HepG2 (cell line): Measurements from ENCODE around the gene CSTF2. TPM values are rescaled to one million over a fixed set of nuclear protein-coding genes. Genes with fewer than 3 reads are reported as not detected.
A peak's percentile ranks its signal among the peaks of the same experiment; 100 is the strongest.

Experiments used
- GMEB2 ChIP-seq: IDR thresholded peaks from 2 replicates; pipeline ENCODE4 v1.6.1; 2016; ENCODE audit warnings: missing biosample characterization, missing genetic modification reagents, low read depth
- HOXA9 ChIP-seq: sonication (generic); formaldehyde crosslinking; IDR thresholded peaks from 2 replicates; pipeline ENCODE4 v1.8.1; 2022; ENCODE audit warnings: missing genetic modification reagents, mild to moderate bottlenecking, moderate library complexity, borderline replicate concordance
- KDM5A ChIP-seq: fragments of 200-600 bp; sonication (generic); IDR thresholded peaks from 2 replicates; pipeline ENCODE4 v1.7.0; 2018; ENCODE audit warnings: antibody characterized with exemption, mild to moderate bottlenecking, low read length, borderline replicate concordance
- MBNL3 ChIP-seq: fragments of 250-450 bp; sonication (Bioruptor Pico); conservative IDR thresholded peaks from 2 replicates; pipeline ENCODE4 v1.8.0; 2022; ENCODE audit warnings: mild to moderate bottlenecking, inconsistent platforms
- MED1 ChIP-seq: sonication (generic); formaldehyde crosslinking; IDR thresholded peaks from 2 replicates; pipeline ENCODE4 v1.4.0; 2020; ENCODE audit warnings: missing genetic modification reagents
- MEIS1 ChIP-seq: sonication (generic); formaldehyde crosslinking; IDR thresholded peaks from 2 replicates; pipeline ENCODE4 v1.9.0; 2021; ENCODE audit warnings: mild to moderate bottlenecking, missing genetic modification reagents, moderate library complexity, borderline replicate concordance
- MIER2 ChIP-seq: IDR thresholded peaks from 2 replicates; pipeline ENCODE4 v1.6.1; 2016; ENCODE audit warnings: missing biosample characterization, missing genetic modification reagents
- MYNN ChIP-seq: sonication (generic); formaldehyde crosslinking; IDR thresholded peaks from 2 replicates; pipeline ENCODE4 v1.4.0; 2020; ENCODE audit warnings: mild to moderate bottlenecking, low read depth, missing genetic modification reagents
- NCOA1 ChIP-seq: sonication (generic); formaldehyde crosslinking; IDR thresholded peaks from 2 replicates; pipeline ENCODE4 v1.9.0; 2021; ENCODE audit warnings: missing genetic modification reagents
- PATZ1 ChIP-seq: sonication (generic); formaldehyde crosslinking; IDR thresholded peaks from 2 replicates; pipeline ENCODE4 v1.4.0; 2020; ENCODE audit warnings: missing genetic modification reagents
- PCBP1 ChIP-seq: fragments of 200-400 bp; formaldehyde crosslinking; IDR thresholded peaks from 2 replicates; pipeline ENCODE4 v1.6.1; 2017; ENCODE audit warnings: mild to moderate bottlenecking, low read depth, low read length, borderline replicate concordance
- PHF20 ChIP-seq: sonication (generic); formaldehyde crosslinking; IDR thresholded peaks from 2 replicates; pipeline ENCODE4 v1.5.0; 2020; ENCODE audit warnings: mild to moderate bottlenecking, missing genetic modification reagents
- PTBP1 ChIP-seq: fragments of 200-400 bp; formaldehyde crosslinking; IDR thresholded peaks from 2 replicates; pipeline ENCODE4 v1.6.1; 2018; ENCODE audit warnings: low read length, low read depth; ENCODE audit not compliant: poor library complexity, severe bottlenecking
- TFE3 ChIP-seq: IDR thresholded peaks from 2 replicates; pipeline ENCODE4 v1.6.1; 2016
- TRIM24 ChIP-seq: sonication (generic); formaldehyde crosslinking; IDR thresholded peaks from 2 replicates; pipeline ENCODE4 v1.8.0; 2022; ENCODE audit warnings: mild to moderate bottlenecking, missing genetic modification reagents
- ZBTB8A ChIP-seq: sonication (generic); formaldehyde crosslinking; IDR thresholded peaks from 2 replicates; pipeline ENCODE4 v1.4.0; 2020; ENCODE audit warnings: mild to moderate bottlenecking, low read depth, missing genetic modification reagents, borderline replicate concordance
- ZKSCAN8 ChIP-seq: IDR thresholded peaks from 2 replicates; pipeline ENCODE4 v1.6.1; 2016; ENCODE audit warnings: borderline replicate concordance, missing genetic modification reagents, missing compliant biosample characterization
- ZNF235 ChIP-seq: sonication (generic); formaldehyde crosslinking; IDR thresholded peaks from 2 replicates; pipeline ENCODE4 v1.8.1; 2023; ENCODE audit warnings: mild to moderate bottlenecking, missing genetic modification reagents, borderline replicate concordance
- ZNF326 ChIP-seq: sonication (generic); formaldehyde crosslinking; IDR thresholded peaks from 2 replicates; pipeline ENCODE4 v1.4.0; 2020; ENCODE audit warnings: missing genetic modification reagents, borderline replicate concordance
- ZNF607 ChIP-seq: sonication (generic); formaldehyde crosslinking; IDR thresholded peaks from 2 replicates; pipeline ENCODE4 v1.5.1; 2020; ENCODE audit warnings: missing genetic modification reagents, mild to moderate bottlenecking, borderline replicate concordance
- ZNF784 ChIP-seq: sonication (generic); formaldehyde crosslinking; IDR thresholded peaks from 2 replicates; pipeline ENCODE4 v1.5.1; 2020; ENCODE audit warnings: missing genetic modification reagents, mild to moderate bottlenecking, borderline replicate concordance
- ZNF879 ChIP-seq: sonication (generic); formaldehyde crosslinking; IDR thresholded peaks from 2 replicates; pipeline ENCODE4 v1.8.1; 2023; ENCODE audit warnings: missing genetic modification reagents
- polyA plus RNA-seq, 8 experiments: library from polyadenylated mRNA; depleted of rRNA in 3 of 8; stranded (reverse) in 7 of 8; unstranded in 1 of 8; fragments of >200 nt; fragmentation: Illumina TruSeq in 4 of 8; extraction: Trizol in 4 of 8; gene quantifications; 2 replicates each; pipeline versions ENCODE4 v1.2.1 to v1.2.3, GENCODE V29; 2011 to 2016; ENCODE audit warnings: low read depth in 4 of 8, missing spikeins in 1 of 8, mixed read lengths in 1 of 8; ENCODE audit not compliant: insufficient read depth in 1 of 8
- total RNA-seq, 5 experiments: library from RNA; depleted of rRNA; stranded (reverse); fragments of >200 nt; fragmentation: Illumina TruSeq; extraction: Trizol; gene quantifications; 2 replicates each; pipeline ENCODE4 v1.2.3, GENCODE V29; 2016; ENCODE audit warnings: low read depth in 1 of 5

The CSTF2 gene
- total and polyA plus RNA-seq, 2 of the 13 experiments (the other 11 are each of a cell fraction or from before 2014, with no cell fraction given): 19.7 to 26.7 TPM

GRCh38 chrX:100819837-100820666, at the start of gene CSTF2 (continued):
- TF ChIP-seq ZNF326 (no peak), ZNF235 (no peak), ZNF784 (CRISPR knock-in tag) (no peak), ZNF879 (no peak), ZBTB8A (CRISPR knock-in tag) (no peak), MEIS1 (CRISPR knock-in tag) (no peak), ZNF607 (CRISPR knock-in tag) (0 out of 2 replicates have a peak, but pooled peaks have one; percentile 50), PHF20 (CRISPR knock-in tag) (peak; percentile 84), HOXA9 (no peak), PCBP1 (no peak), ZKSCAN8 (CRISPR knock-in tag) (no peak), TFE3 (CRISPR knock-in tag) (no peak), MED1 (CRISPR knock-in tag) (peak; percentile 52), KDM5A (peak; percentile 80), TRIM24 (no peak), NCOA1 (no peak), PATZ1 (CRISPR knock-in tag) (peak; percentile 63), MIER2 (CRISPR knock-in tag) (0 out of 2 replicates have a peak, but pooled peaks have one; percentile 34), MBNL3 (CRISPR knock-in tag) (no peak), PTBP1 (no peak), MYNN (CRISPR knock-in tag) (no peak), GMEB2 (CRISPR knock-in tag) (peak; percentile 80)
